ENCODE measurements around the gene DENND1B. TPM values are rescaled to one million over a fixed set of nuclear protein-coding genes. Genes with fewer than 3 reads are reported as not detected.

Gene DENND1B
- total RNA-seq, 3 donors from 2014 or later = 10.1 to 54.7 (median 29.8) TPM

DNA sequence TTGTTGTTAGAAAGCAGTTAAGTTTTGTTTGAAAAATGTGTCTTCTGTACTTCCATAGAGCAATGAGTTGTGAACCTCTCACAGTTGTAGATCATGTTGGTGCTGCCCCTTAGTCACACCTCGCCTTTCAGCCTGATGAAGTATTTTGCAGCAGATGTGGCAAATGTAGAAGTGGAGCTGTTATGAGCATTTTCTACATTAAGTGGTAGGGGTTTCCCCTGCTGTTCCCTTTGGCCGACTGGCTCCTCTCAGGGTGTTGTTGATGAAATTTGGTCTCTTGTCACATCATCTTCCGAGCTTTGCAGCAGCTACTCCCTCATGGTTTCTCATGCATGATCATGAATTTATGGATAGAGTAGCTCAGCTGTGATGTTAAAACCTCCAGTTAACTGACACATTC is 33.6 kb upstream of the DENND1B start:
- DNase-seq (ENCODE audit: low spot score in 2 of 2) = no peak
- intact Hi-C loops (cut with DNase I; ENCODE audit: low total_unique reads) = no loop called here
- H3K4me1 ChIP-seq = no peaks in the 10 kb centered on the region
- no peaks in the 10 kb centered on the region for H3K36me3 ChIP-seq
- no peak overlapping the region for H3K27ac ChIP-seq
- H3K4me3 ChIP-seq = no peak overlapping the region
- no peaks in the 10 kb centered on the region for H3K27me3 ChIP-seq
- H3K9me3 ChIP-seq = no peaks in the 10 kb centered on the region
- no peak for TF ChIP-seq POLR2AphosphoS5 (IDR thresholded peaks at IDR 0.05)
- no peak for TF ChIP-seq POLR2A (IDR thresholded peaks at IDR 0.05)
- TF ChIP-seq, protein P1, sequence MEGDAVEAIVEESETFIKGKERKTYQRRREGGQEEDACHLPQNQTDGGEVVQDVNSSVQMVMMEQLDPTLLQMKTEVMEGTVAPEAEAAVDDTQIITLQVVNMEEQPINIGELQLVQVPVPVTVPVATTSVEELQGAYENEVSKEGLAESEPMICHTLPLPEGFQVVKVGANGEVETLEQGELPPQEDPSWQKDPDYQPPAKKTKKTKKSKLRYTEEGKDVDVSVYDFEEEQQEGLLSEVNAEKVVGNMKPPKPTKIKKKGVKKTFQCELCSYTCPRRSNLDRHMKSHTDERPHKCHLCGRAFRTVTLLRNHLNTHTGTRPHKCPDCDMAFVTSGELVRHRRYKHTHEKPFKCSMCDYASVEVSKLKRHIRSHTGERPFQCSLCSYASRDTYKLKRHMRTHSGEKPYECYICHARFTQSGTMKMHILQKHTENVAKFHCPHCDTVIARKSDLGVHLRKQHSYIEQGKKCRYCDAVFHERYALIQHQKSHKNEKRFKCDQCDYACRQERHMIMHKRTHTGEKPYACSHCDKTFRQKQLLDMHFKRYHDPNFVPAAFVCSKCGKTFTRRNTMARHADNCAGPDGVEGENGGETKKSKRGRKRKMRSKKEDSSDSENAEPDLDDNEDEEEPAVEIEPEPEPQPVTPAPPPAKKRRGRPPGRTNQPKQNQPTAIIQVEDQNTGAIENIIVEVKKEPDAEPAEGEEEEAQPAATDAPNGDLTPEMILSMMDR (IDR thresholded peaks at IDR 0.05) = no peak

DNA sequence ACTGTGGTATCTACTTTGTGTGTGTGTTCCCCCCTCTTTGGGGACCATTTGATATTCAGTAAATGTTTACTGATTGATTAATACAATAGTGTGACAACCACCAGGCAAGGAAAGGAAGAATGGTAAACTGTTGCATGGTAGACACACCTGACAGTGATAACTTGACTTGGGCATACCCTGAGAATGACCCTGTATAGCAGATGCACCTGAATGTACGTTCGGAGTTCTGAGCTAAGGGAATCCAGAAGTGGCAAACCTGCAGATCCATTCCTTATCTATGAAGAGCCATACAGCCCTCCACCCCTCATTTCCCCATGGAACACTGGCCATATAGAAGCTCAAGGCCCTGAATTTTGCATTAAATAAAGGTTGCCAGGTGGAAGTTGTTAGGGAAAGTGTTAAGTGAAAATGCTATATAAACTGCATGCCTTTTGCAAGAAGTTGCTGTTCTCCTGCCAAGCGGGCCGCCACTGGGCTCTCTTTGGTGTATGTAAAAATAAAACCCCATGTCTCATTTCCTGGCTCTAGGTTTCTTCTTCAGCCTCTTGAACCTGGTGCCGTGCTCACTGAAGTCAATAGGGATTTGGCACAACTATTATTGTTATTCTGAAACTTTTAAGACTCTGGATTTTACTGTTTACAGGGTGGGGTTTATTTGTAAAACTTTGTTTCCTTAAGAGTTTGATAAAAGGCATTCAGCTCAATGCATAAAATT is 32.6 kb upstream of the DENND1B start:
- no peaks in the 10 kb centered on the region for H3K4me1 ChIP-seq
- TF ChIP-seq POLR2A (IDR thresholded peaks at IDR 0.05) (no peak), POLR2AphosphoS5 (IDR thresholded peaks at IDR 0.05) (no peak)
- TF ChIP-seq, protein P1 (IDR thresholded peaks at IDR 0.05) = no peak
- no peak overlapping the region for H3K4me3 ChIP-seq
- no peaks in the 10 kb centered on the region for H3K36me3 ChIP-seq
- H3K9me3 ChIP-seq = no peaks in the 10 kb centered on the region
- intact Hi-C loops (cut with DNase I; ENCODE audit: low total_unique reads) = no loop called here
- no peak for DNase-seq (ENCODE audit: low spot score in 2 of 2)
- no peaks in the 10 kb centered on the region for H3K27me3 ChIP-seq
- H3K27ac ChIP-seq = no peak overlapping the region

DNA sequence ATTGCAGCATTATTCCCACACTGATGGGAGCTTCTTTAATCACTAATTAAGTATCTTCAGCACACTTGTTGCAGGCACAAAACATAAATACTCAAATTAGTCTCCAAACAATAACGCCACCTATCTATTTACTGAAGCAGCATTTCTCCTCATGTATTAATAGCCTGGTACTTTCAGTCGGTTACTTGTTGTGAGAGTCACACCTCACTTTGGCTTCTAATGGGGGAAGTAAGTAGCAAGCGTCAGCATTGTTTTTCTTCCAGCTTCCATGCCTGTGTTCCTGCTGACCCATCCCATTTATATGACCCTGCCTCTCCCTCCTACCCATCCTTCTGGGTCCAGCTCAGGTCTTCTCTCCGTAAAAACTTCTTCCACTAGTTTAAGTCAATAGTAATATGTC is 31.9 kb upstream of the DENND1B start:
- no peak for TF ChIP-seq POLR2A (IDR thresholded peaks at IDR 0.05)
- TF ChIP-seq, protein P1 (IDR thresholded peaks at IDR 0.05) = no peak
- TF ChIP-seq POLR2AphosphoS5 (IDR thresholded peaks at IDR 0.05) = no peak
- Histone ChIP-seq H3K27me3 (no peaks in the 10 kb centered on the region), H3K9me3 (no peaks in the 10 kb centered on the region), H3K4me3 (no peak overlapping the region), H3K4me1 (no peaks in the 10 kb centered on the region), H3K36me3 (no peaks in the 10 kb centered on the region), H3K27ac (no peak overlapping the region)
- intact Hi-C loops (cut with DNase I; ENCODE audit: low total_unique reads) = no loop called here
- no peak for DNase-seq (ENCODE audit: low spot score in 2 of 2)

GRCh38 chr1:197806718-197807117 is 31.4 kb upstream of the DENND1B start:
- TF ChIP-seq POLR2A (IDR thresholded peaks at IDR 0.05) = no peak
- TF ChIP-seq, protein P1 (IDR thresholded peaks at IDR 0.05) = no peak
- Histone ChIP-seq H3K36me3 (no peaks in the 10 kb centered on the region), H3K4me3 (no peak overlapping the region), H3K4me1 (no peaks in the 10 kb centered on the region), H3K27ac (no peak overlapping the region), H3K27me3 (no peaks in the 10 kb centered on the region), H3K9me3 (peaks cover 1 to 2% of the 10 kb centered on the region in 2 donors)
- intact Hi-C loops (cut with DNase I; ENCODE audit: low total_unique reads) = no loop called here
- no peak for DNase-seq (ENCODE audit: low spot score in 2 of 2)

GRCh38 chr1:197801684-197802083 is 26.4 kb upstream of the DENND1B start:
- Histone ChIP-seq H3K27me3 (no peaks in the 10 kb centered on the region), H3K9me3 (peaks cover 8 to 30% of the 10 kb centered on the region in 2 donors), H3K4me3 (no peak overlapping the region), H3K27ac (no peak overlapping the region), H3K36me3 (no peaks in the 10 kb centered on the region), H3K4me1 (no peaks in the 10 kb centered on the region)
- TF ChIP-seq, protein P1 (IDR thresholded peaks at IDR 0.05) = no peak
- intact Hi-C loops (cut with DNase I; ENCODE audit: low total_unique reads) = no loop called here
- DNase-seq (ENCODE audit: low spot score in 2 of 2) = no peak

All from breast epithelium (tissue), 4 donors.